NCI-H1694 (cell line): Measurements from ENCODE around the gene S100PBP.

Experiments used
- DNase-seq: peaks from one replicate; lab custom pipeline; 2025; lab: John Stamatoyannopoulos, UW

The S100PBP gene

GRCh38 chr1:32830092-32830852 is 12.8 kb downstream of the S100PBP start:
- DNase-seq = no peak

- no peak for DNase-seq
Observed at GRCh38 chr1:32831878-32832277, 14.4 kb downstream of the S100PBP start.

GRCh38 chr1:32848354-32849063 is 31.1 kb downstream of the S100PBP start:
- DNase-seq = no peak

- no peak for DNase-seq
Observed at GRCh38 chr1:32855861-32856617, 38.6 kb downstream of the S100PBP start.

GRCh38 chr1:32858136-32858535 is 40.7 kb downstream of the S100PBP start:
- DNase-seq = no peak

GRCh38 chr1:32858791-32859190 is 41.3 kb downstream of the S100PBP start:
- no peak for DNase-seq

- DNase-seq = no peak
Observed at GRCh38 chr1:32859915-32860314, 42.5 kb downstream of the S100PBP start.

GRCh38 chr1:32860566-32860965 is 43.1 kb downstream of the S100PBP start:
- no peak for DNase-seq

- no peak for DNase-seq
Observed at GRCh38 chr1:32861904-32862695, 44.6 kb downstream of the S100PBP start.

- DNase-seq = no peak
Observed at GRCh38 chr1:32863218-32863880, 45.9 kb downstream of the S100PBP start.

- no peak for DNase-seq
Observed at GRCh38 chr1:32863881-32864245, 46.4 kb downstream of the S100PBP start.

GRCh38 chr1:32864375-32865019 is 47.0 kb downstream of the S100PBP start:
- no peak for DNase-seq

- no peak for DNase-seq
Observed at GRCh38 chr1:32865639-32866405, 48.4 kb downstream of the S100PBP start.

- DNase-seq = no peak
Observed at GRCh38 chr1:32867151-32867550, 49.7 kb downstream of the S100PBP start.

- no peak for DNase-seq
Observed at GRCh38 chr1:32867671-32868070, 50.2 kb downstream of the S100PBP start.

- DNase-seq = no peak
Observed at GRCh38 chr1:32868085-32868484, 50.6 kb downstream of the S100PBP start.

GRCh38 chr1:32868806-32869455 is 51.5 kb downstream of the S100PBP start:
- DNase-seq = no peak

GRCh38 chr1:32869923-32870614 is 52.6 kb downstream of the S100PBP start:
- DNase-seq = no peak
